ENCODE measurements around the gene DOCK3. TPM values are rescaled to one million over a fixed set of nuclear protein-coding genes. Genes with fewer than 3 reads are reported as not detected.

The DOCK3 gene
- total and polyA plus RNA-seq, 2 of the 4 experiments (the other 2 are of a cell fraction) = under 0.01 to 0.12 TPM

- H3K27me3 ChIP-seq (ENCODE audit: control insufficient read depth, insufficient read depth, low read length) = no peaks in the 10 kb centered on the region
- H3K4ac ChIP-seq (ENCODE audit: low read depth, low read length) = no peak overlapping the region
- H4K8ac ChIP-seq (ENCODE audit: low read depth in 2 of 2, low read length in 2 of 2) = no peak overlapping the region
- H2AFZ ChIP-seq (replicated peaks; ENCODE audit: low read length, poor library complexity) = no peak overlapping the region
- H3K4me2 ChIP-seq (ENCODE audit: low read depth, low read length) = no peak overlapping the region
- H3K27ac ChIP-seq (ENCODE audit: insufficient read depth, low read length) = no peak overlapping the region
- peaks cover 23% of the 10 kb centered on the region for H3K9me1 ChIP-seq (ENCODE audit: insufficient read depth, low read length)
- H3K56ac ChIP-seq (ENCODE audit: extremely low read depth, insufficient read depth, low read length) = no peak overlapping the region
- H2BK20ac ChIP-seq (ENCODE audit: low read depth, low read length) = no peak overlapping the region
- H2BK5ac ChIP-seq (ENCODE audit: low read depth, low read length, poor library complexity, severe bottlenecking) = no peak overlapping the region
- H3K36me3 ChIP-seq (ENCODE audit: control insufficient read depth, insufficient read depth, low read length) = no peaks in the 10 kb centered on the region
- no TSS peak for BruUV-seq (replicated peaks)
- peaks cover 13% of the 10 kb centered on the region; the same call in 1 of the 2 replicates for H4K20me1 ChIP-seq (ENCODE audit: insufficient read depth, low read length)
- no peak overlapping the region for H2AK9ac ChIP-seq (replicated peaks; ENCODE audit: low read depth, low read length, poor library complexity)
- no peak overlapping the region for H3K18ac ChIP-seq (ENCODE audit: low read depth, low read length)
- H3K4me1 ChIP-seq (ENCODE audit: control insufficient read depth, insufficient read depth, low read length) = peaks cover 6% of the 10 kb centered on the region
- TF ChIP-seq RAD21 (IDR thresholded peaks at IDR 0.05; ENCODE audit: low read length) (no peak), MAZ (IDR thresholded peaks at IDR 0.05; ENCODE audit: borderline replicate concordance, low read depth, low read length) (no peak), NFE2L2 (IDR thresholded peaks at IDR 0.05; ENCODE audit: low read depth, low read length) (no peak), ELK1 (IDR thresholded peaks at IDR 0.05; ENCODE audit: borderline replicate concordance, low read depth, low read length) (no peak), CHD1 (IDR thresholded peaks at IDR 0.05; ENCODE audit: low read depth, low read length) (no peak), RCOR1 (IDR thresholded peaks at IDR 0.05; ENCODE audit: insufficient replicate concordance, low read length) (no peak), SMC3 (IDR thresholded peaks at IDR 0.05; ENCODE audit: low read depth, low read length) (no peak)
- no peak overlapping the region for H4K5ac ChIP-seq (ENCODE audit: low read depth, low read length)
- ATAC-seq (ENCODE audit: low read depth) = no peak
- H2BK120ac ChIP-seq (ENCODE audit: low read depth, low read length) = no peak overlapping the region
- dilution Hi-C loops (cut with HindIII; ENCODE audit: low sequenced_read_pairs, unreplicated experiment) (no loop called here), in situ Hi-C loops (cut with MboI; ENCODE audit: low sequenced_read_pairs) (no loop called here), intact Hi-C loops (cut with micrococcal nuclease) (no loop called here)
- no peak for DNase-seq
- H3K4me3 ChIP-seq (ENCODE audit: insufficient read depth, low read depth, low read length) = no peak overlapping the region
- peaks cover 0 to 8% of the 10 kb centered on the region in 2 experiments; a peak in 1 of 4 replicates for H3K79me1 ChIP-seq (ENCODE audit: low read depth in 1 of 2, low read length in 2 of 2)
- ChIA-PET POLR2A (ENCODE audit: unreplicated experiment) (no interaction called here), CTCF (no interaction called here)
- H3K9me3 ChIP-seq (ENCODE audit: control insufficient read depth, insufficient read depth, low read length) = no peaks in the 10 kb centered on the region
- no peak overlapping the region for H2AK5ac ChIP-seq (ENCODE audit: low read depth, low read length)
- no peak overlapping the region for H4K91ac ChIP-seq (ENCODE audit: insufficient read depth, low read depth, low read length)
- H3K9ac ChIP-seq (ENCODE audit: low read depth, low read length) = no peak overlapping the region
- no peak overlapping the region for H3K14ac ChIP-seq (replicated peaks; ENCODE audit: low read depth, low read length)
- H2BK15ac ChIP-seq (ENCODE audit: low read depth, low read length) = no peak overlapping the region
- H3K23ac ChIP-seq (ENCODE audit: low read depth, low read length) = no peak overlapping the region
These were observed 39.7 kb upstream of the DOCK3 start for GRCh38 chr3:50635066-50635465.

Data from IMR-90 (cell line).